Uterus (tissue), 4 donors: ENCODE results near the gene ATP10A. TPM values are rescaled to one million over a fixed set of nuclear protein-coding genes. Genes with fewer than 3 reads are reported as not detected.

ENCODE experiments used
- DNase-seq, 2 donors: peaks; one replicate each; pipeline ENCODE4 v3.0.0-alpha.2; 2019 to 2020
- H3K27ac ChIP-seq, 2 donors: fragments of 200-600 bp; sonication (generic); 1 replicate in 1 of 2; 2 replicates in 1 of 2; pipeline ENCODE4 v1.5.1; 2016 to 2018
- H3K27me3 ChIP-seq, 2 donors: fragments of 200-600 bp; sonication (generic); one replicate each; pipeline ENCODE4 v1.5.1; 2018 to 2019; ENCODE audit warnings: control low read depth in 1 of 2
- H3K36me3 ChIP-seq, 2 donors: fragments of 200-600 bp; sonication (generic); one replicate each; pipeline ENCODE4 v1.5.1; 2019; ENCODE audit warnings: control low read depth in 1 of 2
- H3K4me1 ChIP-seq, 2 donors: fragments of 200-600 bp; sonication (generic); one replicate each; pipeline ENCODE4 v1.5.1; 2018 to 2019; ENCODE audit warnings: control low read depth in 1 of 2
- H3K4me3 ChIP-seq, 2 donors: fragments of 200-600 bp; sonication (generic); 1 replicate in 1 of 2; 2 replicates in 1 of 2; pipeline ENCODE4 v1.5.1; 2018 to 2019; ENCODE audit warnings: mild to moderate bottlenecking in 1 of 2
- H3K9me3 ChIP-seq, 2 donors: fragments of 200-600 bp; sonication (generic); one replicate each; pipeline ENCODE4 v1.5.1; 2019; ENCODE audit warnings: control low read depth in 1 of 2
- POLR2A ChIP-seq, 2 donors: fragments of 450-650 bp; IDR thresholded peaks; one replicate each; pipeline ENCODE4 v1.6.1; 2016; ENCODE audit warnings: antibody characterized with exemption in 2 of 2, mild to moderate bottlenecking in 1 of 2, moderate library complexity in 1 of 2
- intact Hi-C: fragments of 100-400 bp; cut with DNase I; formaldehyde crosslinking; loops from one replicate; pipeline ENCODE4 v1.15.1; 2023; ENCODE audit warnings: low total_unique reads
- total RNA-seq, 4 donors: library from RNA; depleted of rRNA in 3 of 4; stranded (reverse); fragments of >200 nt in 3 of 4; gene quantifications; one replicate each; pipeline versions ENCODE4 v1.1.0 to v1.2.4, GENCODE V29; 2014 to 2023
- TF ChIP-seq, protein P1 (sequence below), 4 experiments: fragments of 200-600 bp in 2 of 4; fragments of 450-650 bp in 2 of 4; sonication (generic) in 2 of 4; IDR thresholded peaks; one replicate each; pipeline ENCODE4 v1.5.1; 2016 to 2019; ENCODE audit warnings: antibody characterized with exemption in 4 of 4, mild to moderate bottlenecking in 2 of 4, moderate library complexity in 1 of 4
- donor health status: DM: yes; HTN: yes; CAD: no.

The ATP10A gene
- total RNA-seq, 4 donors from 2014 or later: 0.29 to 3.8 (median 2.5) TPM

DNA sequence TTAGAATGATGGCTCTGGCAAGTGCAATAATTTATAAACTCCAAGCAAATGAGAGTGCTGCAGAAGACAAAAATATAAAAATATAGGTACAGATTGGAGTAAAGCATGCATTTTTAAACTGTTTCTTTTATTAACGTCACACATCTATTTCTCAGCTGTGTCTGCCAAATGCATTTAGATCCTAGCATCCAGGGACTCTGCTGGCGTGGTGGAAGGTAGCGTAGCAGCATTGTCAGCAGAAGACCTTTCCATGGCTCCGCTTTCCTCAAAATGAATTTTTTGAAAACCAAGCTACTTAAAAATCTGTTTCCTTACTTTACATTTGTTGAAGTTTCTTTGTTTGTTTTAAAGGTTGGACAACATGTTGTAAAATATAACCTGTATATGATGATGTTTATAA lies 16.3 kb upstream of the ATP10A start:
- no peak overlapping the region for H3K4me3 ChIP-seq
- TF ChIP-seq, protein P1, sequence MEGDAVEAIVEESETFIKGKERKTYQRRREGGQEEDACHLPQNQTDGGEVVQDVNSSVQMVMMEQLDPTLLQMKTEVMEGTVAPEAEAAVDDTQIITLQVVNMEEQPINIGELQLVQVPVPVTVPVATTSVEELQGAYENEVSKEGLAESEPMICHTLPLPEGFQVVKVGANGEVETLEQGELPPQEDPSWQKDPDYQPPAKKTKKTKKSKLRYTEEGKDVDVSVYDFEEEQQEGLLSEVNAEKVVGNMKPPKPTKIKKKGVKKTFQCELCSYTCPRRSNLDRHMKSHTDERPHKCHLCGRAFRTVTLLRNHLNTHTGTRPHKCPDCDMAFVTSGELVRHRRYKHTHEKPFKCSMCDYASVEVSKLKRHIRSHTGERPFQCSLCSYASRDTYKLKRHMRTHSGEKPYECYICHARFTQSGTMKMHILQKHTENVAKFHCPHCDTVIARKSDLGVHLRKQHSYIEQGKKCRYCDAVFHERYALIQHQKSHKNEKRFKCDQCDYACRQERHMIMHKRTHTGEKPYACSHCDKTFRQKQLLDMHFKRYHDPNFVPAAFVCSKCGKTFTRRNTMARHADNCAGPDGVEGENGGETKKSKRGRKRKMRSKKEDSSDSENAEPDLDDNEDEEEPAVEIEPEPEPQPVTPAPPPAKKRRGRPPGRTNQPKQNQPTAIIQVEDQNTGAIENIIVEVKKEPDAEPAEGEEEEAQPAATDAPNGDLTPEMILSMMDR (IDR thresholded peaks at IDR 0.05): no peak
- TF ChIP-seq POLR2A (IDR thresholded peaks at IDR 0.05): no peak
- H3K27me3 ChIP-seq: no peaks in the 10 kb centered on the region
- no peaks in the 10 kb centered on the region for H3K4me1 ChIP-seq
- no peaks in the 10 kb centered on the region for H3K9me3 ChIP-seq
- H3K27ac ChIP-seq: no peak overlapping the region
- intact Hi-C loops: no loop called here
- no peaks in the 10 kb centered on the region for H3K36me3 ChIP-seq
- no peak for DNase-seq

DNA sequence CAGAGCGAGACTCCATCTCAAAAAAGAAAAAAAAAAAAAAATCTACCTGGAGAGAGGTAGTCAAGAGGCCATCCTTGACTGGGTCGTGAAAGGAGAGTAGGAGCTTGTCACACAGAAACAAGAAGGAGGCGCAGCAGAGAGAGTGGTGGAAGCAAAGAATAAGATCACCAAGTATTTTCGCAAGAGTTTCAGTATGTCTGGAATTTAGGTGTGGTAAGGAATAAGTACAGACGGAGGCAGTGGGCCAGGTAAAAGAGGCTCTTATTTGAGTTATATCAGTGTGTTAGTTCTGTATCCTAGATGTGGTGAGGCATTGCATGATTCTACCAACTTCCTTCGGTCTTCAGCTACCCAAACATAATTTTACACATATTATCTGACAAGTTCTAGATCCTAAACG lies 14.6 kb upstream of the ATP10A start:
- no peak for DNase-seq
- Histone ChIP-seq H3K4me3 (no peak overlapping the region), H3K27me3 (no peaks in the 10 kb centered on the region), H3K9me3 (no peaks in the 10 kb centered on the region), H3K36me3 (no peaks in the 10 kb centered on the region), H3K4me1 (no peaks in the 10 kb centered on the region), H3K27ac (no peak overlapping the region)
- intact Hi-C loops: no loop called here
- no peak for TF ChIP-seq POLR2A (IDR thresholded peaks at IDR 0.05)
- TF ChIP-seq, protein P1 (IDR thresholded peaks at IDR 0.05): no peak

DNA sequence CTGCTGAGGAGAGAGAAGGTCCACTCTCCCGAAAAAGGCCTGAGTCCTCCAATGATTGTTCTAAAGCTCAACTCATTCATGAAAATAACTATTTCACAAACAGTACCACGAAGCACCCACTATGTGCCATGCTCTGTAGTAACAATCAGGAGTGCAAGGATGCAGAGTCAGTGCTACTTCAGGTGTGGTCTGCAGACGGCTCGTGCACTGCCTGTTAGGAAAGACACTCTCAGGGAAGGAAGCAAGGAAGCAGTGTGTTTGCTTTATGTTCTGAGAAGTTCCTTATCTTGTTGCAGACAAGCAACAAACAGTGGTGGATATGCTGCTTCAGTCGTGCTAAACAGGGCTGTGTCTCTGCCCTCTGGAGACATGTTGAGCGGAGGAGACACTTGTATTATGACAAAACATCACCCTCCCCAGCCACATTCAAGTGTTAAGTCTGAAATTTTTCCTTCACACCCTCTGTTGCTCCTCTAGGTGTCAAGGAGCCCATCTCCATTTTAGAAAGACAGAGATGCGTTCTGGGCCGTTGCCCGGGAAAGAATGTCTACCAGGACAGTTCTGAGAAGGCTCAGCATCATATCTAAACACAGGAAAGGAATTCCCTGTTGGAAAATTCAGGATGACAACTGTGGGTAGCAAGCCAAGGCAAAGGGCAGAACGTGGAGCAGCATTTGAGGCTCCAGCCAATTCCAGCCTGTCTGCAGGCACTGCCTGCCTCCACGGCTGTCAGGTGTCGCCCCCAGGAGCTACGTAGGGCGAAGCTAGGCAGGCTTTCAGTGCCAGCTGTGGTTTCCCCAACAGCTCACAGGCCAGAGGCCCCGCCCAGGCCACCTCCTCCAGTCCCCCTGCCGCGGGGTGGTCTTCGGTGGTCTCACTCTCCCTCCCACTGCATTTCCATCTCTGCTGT lies 13.4 kb upstream of the ATP10A start:
- no peaks in the 10 kb centered on the region for H3K36me3 ChIP-seq
- TF ChIP-seq POLR2A (IDR thresholded peaks at IDR 0.05): no peak
- TF ChIP-seq, protein P1 (IDR thresholded peaks at IDR 0.05): no peak
- H3K27me3 ChIP-seq: no peaks in the 10 kb centered on the region
- H3K4me1 ChIP-seq: no peaks in the 10 kb centered on the region
- H3K27ac ChIP-seq: no peak overlapping the region
- no peak for DNase-seq
- intact Hi-C loops: no loop called here
- no peaks in the 10 kb centered on the region for H3K9me3 ChIP-seq
- H3K4me3 ChIP-seq: no peak overlapping the region

DNA sequence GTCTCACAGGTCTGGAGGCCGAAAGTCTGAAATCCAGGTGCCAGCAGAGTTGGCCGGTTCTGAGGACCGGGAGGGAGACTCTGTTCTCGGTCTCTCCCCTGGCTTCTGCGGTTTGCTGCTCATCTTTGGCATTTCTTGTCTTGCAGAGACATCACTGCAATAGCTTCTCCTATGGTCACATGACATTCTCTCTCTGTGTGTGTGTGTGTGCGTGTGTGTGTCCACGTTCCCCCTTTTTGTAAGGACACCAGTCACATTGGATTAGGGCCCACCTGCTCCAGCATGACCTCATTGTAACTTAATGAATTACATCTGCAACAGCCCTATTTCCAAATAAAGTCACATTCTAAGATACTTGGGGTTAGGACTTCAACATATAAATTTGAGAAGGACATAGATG lies 12.4 kb upstream of the ATP10A start:
- no peak overlapping the region for H3K27ac ChIP-seq

DNA sequence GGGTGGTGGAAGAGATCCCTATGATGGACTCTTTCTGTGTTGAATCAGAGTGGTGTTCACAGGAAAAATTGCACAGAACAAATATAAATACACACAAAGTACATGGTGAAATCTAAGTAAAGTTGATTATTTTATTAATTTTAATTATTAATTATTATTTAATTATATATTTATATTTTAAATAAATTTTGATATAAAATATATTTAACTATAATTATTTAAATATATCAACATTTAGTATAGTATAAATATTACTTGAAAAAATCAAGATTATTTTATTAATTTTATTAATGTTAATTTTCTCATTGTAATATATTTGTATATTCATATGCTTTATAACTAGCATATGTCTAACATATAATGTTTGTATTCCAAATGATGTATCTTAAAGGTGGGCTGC lies 11.3 kb upstream of the ATP10A start:
- no peak overlapping the region for H3K27ac ChIP-seq
- no peak overlapping the region for H3K4me3 ChIP-seq
- TF ChIP-seq, protein P1 (IDR thresholded peaks at IDR 0.05): no peak
- no peak for TF ChIP-seq POLR2A (IDR thresholded peaks at IDR 0.05)
- no peak for DNase-seq
- no peaks in the 10 kb centered on the region for H3K36me3 ChIP-seq
- H3K4me1 ChIP-seq: no peaks in the 10 kb centered on the region
- H3K9me3 ChIP-seq: no peaks in the 10 kb centered on the region
- H3K27me3 ChIP-seq: no peaks in the 10 kb centered on the region
- intact Hi-C loops: no loop called here

More for the DNA sequence above, 12.4 kb upstream of the ATP10A start:
- no peaks in the 10 kb centered on the region for H3K4me1 ChIP-seq
- no peaks in the 10 kb centered on the region for H3K9me3 ChIP-seq
- intact Hi-C loops: no loop called here
- H3K36me3 ChIP-seq: no peaks in the 10 kb centered on the region
- H3K27me3 ChIP-seq: no peaks in the 10 kb centered on the region
- H3K4me3 ChIP-seq: no peak overlapping the region
- DNase-seq: no peak
- TF ChIP-seq POLR2A (IDR thresholded peaks at IDR 0.05): no peak
- TF ChIP-seq, protein P1 (IDR thresholded peaks at IDR 0.05): no peak
